Stimulated activated naive B cell treated with anti-CD40 and anti-IgM and Interleukin-4, amounts not matched to agents 10 μg/mL and 1 μg/mL and 100 μg/mL, for 72 hours (primary cell): ENCODE results near the gene DDX54.
"Not testable (repeated sequence)": the region's sequence is repeated elsewhere in the genome, so short reads cannot be mapped to it uniquely, and the experiment has no call there.

Experiments
- ATAC-seq, 2 donors: fragments of 150-1000 bp; cut with Tn5 transposase; replicated peaks; 2 replicates each; pipeline ENCODE4 v1.10.0; 2021; ENCODE audit warnings: moderate library complexity in 1 of 2
- DNase-seq: peaks from one replicate; pipeline ENCODE4 v3.0.0; 2021
- H3K27ac Mint-ChIP-seq: one replicate; pipeline ENCODE4 v1.8.0; 2022; ENCODE audit warnings: mild to moderate bottlenecking, mixed read lengths
- H3K27me3 Mint-ChIP-seq, 2 donors: one replicate each; pipeline ENCODE4 v1.8.0; 2022; ENCODE audit warnings: mixed read lengths in 2 of 2
- H3K36me3 Mint-ChIP-seq, 2 donors: one replicate each; pipeline ENCODE4 v1.8.0; 2022; ENCODE audit warnings: mixed read lengths in 2 of 2, mild to moderate bottlenecking in 1 of 2
- H3K4me1 Mint-ChIP-seq, 2 donors: one replicate each; pipeline ENCODE4 v1.8.0; 2022; ENCODE audit warnings: mixed read lengths in 2 of 2, mild to moderate bottlenecking in 1 of 2
- H3K4me3 Mint-ChIP-seq, 2 donors: one replicate each; pipeline ENCODE4 v1.8.0; 2022; ENCODE audit warnings: mild to moderate bottlenecking in 2 of 2, mixed read lengths in 2 of 2, moderate library complexity in 1 of 2
- H3K9me3 Mint-ChIP-seq, 2 donors: one replicate each; pipeline ENCODE4 v1.8.0; 2022; ENCODE audit warnings: mixed read lengths in 2 of 2, mild to moderate bottlenecking in 1 of 2

DDX54 gene

GRCh38 chr12:113154351-113154973 lies 30.8 kb downstream of the DDX54 start:
- no peaks in the 10 kb centered on the region for H3K9me3 Mint-ChIP-seq
- peak overlapping the region; percentile 85 to 88 for H3K4me3 Mint-ChIP-seq
- peaks cover 26 to 30% of the 10 kb centered on the region in 2 donors for H3K36me3 Mint-ChIP-seq
- ATAC-seq: peak; percentile 15 to 30
- H3K27me3 Mint-ChIP-seq: peaks cover 6 to 7% of the 10 kb centered on the region in 2 donors
- no peak overlapping the region for H3K27ac Mint-ChIP-seq
- no peak for DNase-seq
- H3K4me1 Mint-ChIP-seq: peaks cover 35 to 71% of the 10 kb centered on the region in 2 donors

GRCh38 chr12:113152835-113153814 lies 32.2 kb downstream of the DDX54 start:
- Mint-ChIP-seq H3K36me3 (peaks cover 16 to 19% of the 10 kb centered on the region in 2 donors), H3K4me3 (peak overlapping the region; percentile 85 to 88), H3K27ac (peak overlapping the region; percentile 90), H3K27me3 (peaks cover 6 to 7% of the 10 kb centered on the region in 2 donors), H3K9me3 (no peaks in the 10 kb centered on the region), H3K4me1 (peaks cover 30 to 65% of the 10 kb centered on the region in 2 donors)
- ATAC-seq: peak; percentile 85
- DNase-seq: peak; percentile 71

GRCh38 chr12:113152196-113152834 lies 33.0 kb downstream of the DDX54 start:
- ATAC-seq: no peak
- H3K27ac Mint-ChIP-seq: peak overlapping the region; percentile 90

GRCh38 chr12:113151655-113152054 lies 33.6 kb downstream of the DDX54 start:
- H3K27me3 Mint-ChIP-seq: peaks cover 6 to 7% of the 10 kb centered on the region in 2 donors
- ATAC-seq (no peak), DNase-seq (no peak)
- peak overlapping the region; percentile 85 to 88 for H3K4me3 Mint-ChIP-seq
- H3K4me1 Mint-ChIP-seq: peaks cover 21 to 53% of the 10 kb centered on the region in 2 donors
- H3K27ac Mint-ChIP-seq: peak overlapping the region; percentile 90
- H3K36me3 Mint-ChIP-seq: peaks cover 6 to 7% of the 10 kb centered on the region in 2 donors
- peaks cover 0 to 4% of the 10 kb centered on the region in 2 donors for H3K9me3 Mint-ChIP-seq

More at GRCh38 chr12:113152196-113152834, 33.0 kb downstream of the DDX54 start:
- Mint-ChIP-seq H3K36me3 (peaks cover 11 to 12% of the 10 kb centered on the region in 2 donors), H3K27me3 (peaks cover 6 to 7% of the 10 kb centered on the region in 2 donors), H3K9me3 (peaks cover 0 to 2% of the 10 kb centered on the region in 2 donors), H3K4me3 (peak overlapping the region; percentile 85 to 88), H3K4me1 (peaks cover 24 to 59% of the 10 kb centered on the region in 2 donors)
- no peak for DNase-seq

- H3K36me3 Mint-ChIP-seq: peaks cover 2 to 4% of the 10 kb centered on the region in 2 donors
- no peak for DNase-seq
- peaks cover 6 to 7% of the 10 kb centered on the region in 2 donors for H3K27me3 Mint-ChIP-seq
- ATAC-seq: no peak
- H3K27ac Mint-ChIP-seq: peak within 1 kb of the TSS; percentile 77
- H3K4me3 Mint-ChIP-seq: no peak within 1 kb of the TSS
- H3K4me1 Mint-ChIP-seq: peaks cover 23 to 43% of the 10 kb centered on the region in 2 donors
- peaks cover 0 to 4% of the 10 kb centered on the region in 2 donors for H3K9me3 Mint-ChIP-seq
Measured at GRCh38 chr12:113149361-113150150, 35.7 kb downstream of the DDX54 start, which contains the start of gene CFAP73. CFAP73 (plus strand) TSS chr12:113149724; CDS start chr12:113149858, 134 bp downstream.

- H3K27ac Mint-ChIP-seq: no peak overlapping the region
- H3K4me1 Mint-ChIP-seq: peaks cover 22 to 36% of the 10 kb centered on the region in 2 donors
- no peak for DNase-seq
- no peak overlapping the region for H3K4me3 Mint-ChIP-seq
- H3K36me3 Mint-ChIP-seq: peaks cover 0 to 4% of the 10 kb centered on the region in 2 donors
- ATAC-seq: no peak
- H3K9me3 Mint-ChIP-seq: peaks cover 0 to 4% of the 10 kb centered on the region in 2 donors
- H3K27me3 Mint-ChIP-seq: peaks cover under 1 to 2% of the 10 kb centered on the region in 2 donors
Measured at GRCh38 chr12:113146999-113147398, 38.3 kb downstream of the DDX54 start.

GRCh38 chr12:113145720-113146551 lies 39.3 kb downstream of the DDX54 start:
- H3K36me3 Mint-ChIP-seq: peaks cover 0 to 4% of the 10 kb centered on the region in 2 donors
- ATAC-seq (no peak), DNase-seq (no peak)
- peaks cover 0 to 4% of the 10 kb centered on the region in 2 donors for H3K9me3 Mint-ChIP-seq
- H3K27ac Mint-ChIP-seq: no peak overlapping the region
- peaks cover 22 to 43% of the 10 kb centered on the region in 2 donors for H3K4me1 Mint-ChIP-seq
- no peaks in the 10 kb centered on the region for H3K27me3 Mint-ChIP-seq
- no peak overlapping the region for H3K4me3 Mint-ChIP-seq

- ATAC-seq (no peak), DNase-seq (no peak)
- H3K4me3 Mint-ChIP-seq: no peak overlapping the region
- H3K36me3 Mint-ChIP-seq: peaks cover 0 to 4% of the 10 kb centered on the region in 2 donors
- H3K27me3 Mint-ChIP-seq: no peaks in the 10 kb centered on the region
- H3K4me1 Mint-ChIP-seq: peaks cover 21 to 52% of the 10 kb centered on the region in 2 donors
- no peak overlapping the region for H3K27ac Mint-ChIP-seq
- peaks cover 0 to 4% of the 10 kb centered on the region in 2 donors for H3K9me3 Mint-ChIP-seq
Measured at GRCh38 chr12:113144806-113145205, 40.5 kb downstream of the DDX54 start.

- Mint-ChIP-seq H3K9me3 (peaks cover 0 to 4% of the 10 kb centered on the region in 2 donors), H3K4me3 (no peak overlapping the region), H3K27ac (no peak overlapping the region), H3K36me3 (peaks cover 0 to 4% of the 10 kb centered on the region in 2 donors), H3K27me3 (no peaks in the 10 kb centered on the region), H3K4me1 (peaks cover 21 to 46% of the 10 kb centered on the region in 2 donors)
- DNase-seq (no peak), ATAC-seq (no peak)
Measured at GRCh38 chr12:113143959-113144358, 41.3 kb downstream of the DDX54 start.

GRCh38 chr12:113142886-113143332 lies 42.4 kb downstream of the DDX54 start:
- Mint-ChIP-seq H3K27ac (peak overlapping the region; percentile 99), H3K4me1 (peaks cover 24 to 50% of the 10 kb centered on the region in 2 donors), H3K36me3 (peaks cover 0 to 4% of the 10 kb centered on the region in 2 donors), H3K9me3 (peaks cover 0 to 4% of the 10 kb centered on the region in 2 donors), H3K4me3 (peak overlapping the region; percentile 52 to 61), H3K27me3 (no peaks in the 10 kb centered on the region)
- DNase-seq (no peak), ATAC-seq (no peak)

- ATAC-seq (peak; percentile 91 to 92), DNase-seq (peak; percentile 85)
- Mint-ChIP-seq H3K27ac (peak overlapping the region; percentile 99), H3K4me1 (peaks cover 26 to 55% of the 10 kb centered on the region in 2 donors), H3K9me3 (peaks cover 0 to 2% of the 10 kb centered on the region in 2 donors), H3K4me3 (peak overlapping the region; percentile 52 to 61), H3K36me3 (peaks cover 0 to 1% of the 10 kb centered on the region in 2 donors), H3K27me3 (no peaks in the 10 kb centered on the region)
Measured at GRCh38 chr12:113142173-113142885, 42.9 kb downstream of the DDX54 start.

- Mint-ChIP-seq H3K4me3 (peak overlapping the region; percentile 52 to 61), H3K4me1 (peaks cover 30 to 61% of the 10 kb centered on the region in 2 donors), H3K27ac (peak overlapping the region; percentile 99)
- not testable (repeated sequence) for H3K36me3 Mint-ChIP-seq, ATAC-seq, H3K27me3 Mint-ChIP-seq, H3K9me3 Mint-ChIP-seq, DNase-seq
Measured at GRCh38 chr12:113141716-113142115, 43.6 kb downstream of the DDX54 start.
